ENCODE results near the gene WDR43.
A peak's percentile ranks its signal among the peaks of the same experiment; 100 is the strongest.

Gene WDR43

GRCh38 chr2:28894470-28895188 lies at the start of gene WDR43:
Gene WDR43, plus strand, starts transcription at chr2:28894667. Its CDS starts 32 bp downstream, at chr2:28894699.
- DNase-seq = peak; percentile 99

GRCh38 chr2:28855193-28855592 lies 39.3 kb upstream of the WDR43 start:
- DNase-seq = no peak

DNA sequence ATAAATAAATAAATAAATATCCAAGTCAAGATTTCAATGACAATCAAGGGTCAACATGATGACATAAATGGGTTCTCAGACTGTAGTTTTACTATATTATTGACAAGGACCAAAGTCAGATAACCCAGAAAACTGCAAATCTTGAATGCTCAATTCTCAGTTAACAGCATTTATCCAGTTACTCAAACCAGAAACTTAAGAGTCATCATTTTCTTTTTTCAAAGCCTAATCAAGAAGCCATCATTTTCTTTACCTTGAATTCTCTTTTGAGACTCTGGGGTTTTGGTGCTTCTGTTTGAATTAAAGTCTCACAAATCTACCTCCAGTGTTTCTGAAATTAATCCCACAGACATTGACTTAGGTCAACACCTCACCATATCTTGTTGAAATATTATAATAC lies 38.5 kb upstream of the WDR43 start:
- DNase-seq = no peak

- no peak for DNase-seq
These were observed 25.9 kb upstream of the WDR43 start for GRCh38 chr2:28868611-28869010.

- DNase-seq = no peak
These were observed 24.8 kb upstream of the WDR43 start for GRCh38 chr2:28869494-28870145.

DNA sequence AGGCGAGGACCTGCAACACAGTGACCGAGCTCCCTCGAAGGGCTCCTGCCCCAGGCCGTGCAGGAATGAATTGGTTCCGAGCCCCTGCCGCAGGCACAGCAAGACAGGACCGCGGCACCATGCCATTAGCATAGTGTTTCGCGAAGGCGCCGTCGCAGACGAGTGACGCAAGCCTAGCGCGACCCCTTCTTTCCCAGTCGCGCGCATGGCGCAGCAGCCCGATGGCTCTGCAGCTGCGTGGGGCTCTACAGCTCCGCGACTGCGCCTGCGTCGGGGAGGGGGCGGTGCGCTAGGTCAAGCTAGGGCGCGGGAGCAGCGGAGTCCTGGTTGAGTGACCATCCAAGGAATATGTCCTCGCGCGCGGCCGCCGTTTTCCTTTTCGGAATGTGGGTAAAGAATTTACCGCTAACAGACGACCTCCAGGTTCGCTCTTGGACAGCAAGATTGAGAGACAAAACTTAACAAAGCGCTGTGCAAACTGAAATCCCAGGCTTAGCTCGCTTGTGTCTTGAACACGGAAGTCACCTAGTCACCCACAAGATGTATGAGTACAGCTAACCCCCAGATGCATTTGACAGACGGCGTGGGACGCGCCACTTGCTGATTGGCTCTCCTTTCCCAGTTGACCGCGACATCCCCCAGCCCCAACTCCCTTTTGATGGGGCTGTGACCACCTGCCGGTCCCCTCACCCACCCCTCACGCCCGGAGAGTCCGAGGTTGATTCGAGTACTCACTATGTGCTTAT lies 24.1 kb upstream of the WDR43 start, which contains the start of gene TRMT61B:
TSS of gene TRMT61B (minus strand) at position 164 of the 746 bp plus-strand sequence. CDS start at position 132, 32 bp downstream.
- DNase-seq = peak; percentile 92

GRCh38 chr2:28871620-28872019 lies 22.8 kb upstream of the WDR43 start:
- no peak for DNase-seq

DNA sequence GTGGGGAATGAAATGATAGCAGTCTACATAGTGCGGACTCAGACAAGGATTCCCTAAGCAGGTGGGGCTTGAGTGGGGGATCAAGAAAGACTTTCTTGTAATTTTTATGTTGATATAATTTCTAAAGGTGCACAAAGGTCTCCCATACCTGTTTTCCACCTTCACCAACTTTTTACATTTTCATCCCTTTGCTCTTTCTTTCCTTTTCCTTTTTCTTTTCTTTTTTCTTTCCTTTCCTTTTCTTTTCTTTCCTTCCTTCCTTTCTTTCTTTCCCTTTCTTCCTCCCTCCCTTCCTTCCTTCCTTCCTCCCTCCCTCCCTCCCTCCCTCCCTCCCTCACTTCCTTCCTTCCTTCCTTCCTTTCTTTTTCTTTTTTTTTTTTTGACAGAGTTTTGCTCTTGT lies 14.3 kb upstream of the WDR43 start:
- DNase-seq = no peak

DNA sequence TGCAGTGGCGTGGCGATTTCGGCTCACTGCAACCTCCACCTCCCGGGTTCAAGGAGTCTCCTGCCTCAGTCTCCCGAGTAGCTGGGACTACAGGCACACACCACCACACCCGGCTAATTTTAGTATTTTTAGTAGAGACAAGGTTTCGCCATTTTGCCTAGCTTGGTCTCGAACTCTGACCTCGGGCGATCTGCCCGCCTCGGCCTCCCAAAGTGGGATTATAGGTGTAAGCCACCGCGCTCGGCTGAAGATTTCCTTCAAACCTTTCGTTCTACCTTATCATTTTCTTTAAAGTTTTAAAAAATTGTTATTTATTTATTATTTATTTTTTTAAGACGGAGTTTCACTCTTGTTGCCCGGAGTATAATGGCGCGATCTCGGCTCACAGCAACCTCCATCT lies 979 bp upstream of the WDR43 start:
- no peak for DNase-seq

GRCh38 chr2:28895189-28895893 lies 874 bp downstream of the WDR43 start:
- DNase-seq = peak; percentile 18

- DNase-seq = peak; percentile 54
These were observed 2.4 kb downstream of the WDR43 start for GRCh38 chr2:28896906-28897305.

DNA sequence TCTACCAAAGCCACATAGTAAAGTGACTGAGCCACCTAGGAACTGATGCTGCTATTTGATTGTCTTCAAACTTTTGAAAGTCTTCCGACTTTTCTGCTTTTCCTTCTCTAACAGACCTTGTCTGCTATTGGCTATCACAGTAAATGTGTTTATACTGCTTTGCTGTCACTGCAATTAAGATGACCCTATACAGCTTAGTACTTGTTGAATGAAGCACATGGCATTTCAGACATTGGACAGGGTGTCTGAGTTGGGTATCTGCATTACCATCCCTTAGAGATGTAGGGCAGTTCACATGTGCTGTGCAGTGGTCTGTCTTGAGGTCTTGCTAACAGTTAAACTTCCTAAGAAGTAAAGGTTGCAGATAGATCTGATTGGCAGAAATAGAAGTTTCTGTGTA lies 3.6 kb downstream of the WDR43 start:
- DNase-seq = no peak

DNA sequence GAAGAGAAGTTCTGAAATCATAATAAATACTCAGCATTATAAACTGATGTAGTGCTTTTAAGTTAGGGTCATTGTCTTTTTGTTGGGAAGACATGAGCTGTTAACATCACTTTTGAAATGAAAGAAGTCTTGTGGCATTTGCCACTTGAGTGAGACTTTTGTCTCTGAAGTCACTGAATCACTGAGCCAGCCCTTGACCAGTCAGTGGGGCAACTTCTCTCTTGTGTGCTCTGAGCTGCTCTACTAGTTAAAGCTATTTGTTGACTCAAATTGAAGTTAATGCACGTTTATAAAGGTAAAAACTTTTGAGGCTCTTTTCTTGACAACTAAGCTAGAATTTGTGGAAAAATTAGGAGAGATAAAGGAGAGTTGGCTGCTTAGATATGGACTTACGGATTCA lies 6.7 kb downstream of the WDR43 start:
- DNase-seq = no peak

- no peak for DNase-seq
These were observed 7.4 kb downstream of the WDR43 start for GRCh38 chr2:28901841-28902240.

GRCh38 chr2:28902584-28902983 lies 8.1 kb downstream of the WDR43 start:
- DNase-seq = no peak

DNA sequence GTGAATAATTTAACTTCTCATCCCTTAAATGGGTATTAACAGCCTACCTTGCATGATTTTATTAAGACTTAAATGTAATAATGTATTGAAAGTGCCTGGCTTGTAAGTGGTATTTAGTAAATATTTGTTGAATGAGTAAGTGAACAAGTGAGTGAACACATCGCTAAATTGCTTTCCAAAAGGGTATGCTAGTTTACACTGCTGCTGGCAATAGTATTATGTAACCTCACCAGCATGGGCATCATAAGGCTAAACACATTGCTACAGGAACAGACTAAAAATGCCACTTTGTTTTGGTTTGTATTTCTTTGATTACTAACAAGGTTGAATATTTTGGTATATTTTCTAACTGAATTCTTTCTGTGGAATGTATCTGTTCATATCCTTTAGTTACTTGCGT lies 9.8 kb downstream of the WDR43 start:
- DNase-seq = peak; percentile 14

DNA sequence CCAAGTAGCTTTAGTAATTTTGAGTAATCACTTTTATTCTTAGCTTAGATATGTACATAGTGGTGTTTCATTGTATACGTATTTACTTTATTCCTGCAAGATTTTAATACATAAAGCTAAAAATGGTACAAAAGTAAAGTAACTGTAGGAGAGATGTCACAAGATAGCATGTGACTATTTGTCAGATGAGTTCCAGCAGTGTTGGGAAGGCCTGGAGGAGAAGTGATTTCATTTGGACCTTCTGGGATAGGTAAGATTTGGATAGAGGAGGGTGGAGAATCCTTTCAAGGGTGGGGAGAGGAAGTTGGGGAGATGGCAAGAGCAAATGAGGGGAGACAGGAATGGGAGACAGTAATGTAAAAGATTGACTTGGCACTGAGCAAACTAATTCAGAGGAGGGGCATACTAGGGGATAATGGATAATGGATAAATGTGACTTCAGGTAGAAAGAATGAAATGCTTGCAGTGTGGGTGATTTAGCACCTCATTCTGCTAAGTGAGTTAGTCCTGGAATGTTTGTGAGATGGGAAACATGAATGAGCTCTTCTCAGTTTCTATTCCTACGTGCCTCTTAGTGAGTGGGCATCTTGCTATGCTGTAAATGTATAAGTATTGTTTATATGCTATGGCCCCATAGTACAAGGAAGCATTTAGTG lies 10.5 kb downstream of the WDR43 start:
- no peak for DNase-seq

DNA sequence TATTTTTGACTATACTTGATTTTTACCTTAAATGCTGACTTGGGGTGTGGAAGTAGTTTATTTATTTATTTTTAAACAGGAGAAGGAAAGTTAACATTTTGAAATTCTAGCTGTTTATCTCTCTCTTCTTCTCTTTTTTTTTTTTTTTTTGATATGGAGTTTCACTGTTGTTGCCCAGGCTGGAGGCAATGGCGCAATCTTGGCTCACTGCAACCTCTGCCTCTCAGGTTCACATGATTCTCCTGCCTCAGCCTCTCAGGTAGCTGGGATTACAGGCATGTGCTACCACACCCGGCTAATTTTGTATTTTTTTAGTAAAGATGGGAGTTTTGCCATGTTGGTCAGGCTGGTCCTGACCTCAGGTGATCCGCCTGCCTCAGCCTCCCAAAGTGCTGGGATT lies 11.1 kb downstream of the WDR43 start:
- no peak for DNase-seq

- no peak for DNase-seq
These were observed 11.9 kb downstream of the WDR43 start for GRCh38 chr2:28906376-28906775.

DNA sequence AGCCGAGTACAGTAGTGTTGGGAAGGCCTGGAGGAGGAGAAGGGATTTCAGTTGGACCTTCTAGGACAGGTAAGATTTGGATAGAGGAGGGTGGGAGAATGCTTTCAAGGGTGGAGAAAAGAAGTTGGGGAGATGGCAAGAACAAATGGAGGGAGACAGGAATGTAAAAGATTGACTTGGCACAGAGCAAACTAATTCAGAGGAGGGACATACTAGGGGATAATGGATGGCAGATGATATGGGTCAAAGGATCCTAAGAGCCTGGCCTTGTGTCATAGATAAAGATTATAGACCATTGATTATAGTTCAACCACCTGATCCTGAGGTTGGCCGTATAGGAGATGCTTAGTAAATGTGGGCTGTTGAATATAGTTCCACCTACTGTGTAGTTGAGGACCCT lies 12.4 kb downstream of the WDR43 start:
- DNase-seq = no peak

DNA sequence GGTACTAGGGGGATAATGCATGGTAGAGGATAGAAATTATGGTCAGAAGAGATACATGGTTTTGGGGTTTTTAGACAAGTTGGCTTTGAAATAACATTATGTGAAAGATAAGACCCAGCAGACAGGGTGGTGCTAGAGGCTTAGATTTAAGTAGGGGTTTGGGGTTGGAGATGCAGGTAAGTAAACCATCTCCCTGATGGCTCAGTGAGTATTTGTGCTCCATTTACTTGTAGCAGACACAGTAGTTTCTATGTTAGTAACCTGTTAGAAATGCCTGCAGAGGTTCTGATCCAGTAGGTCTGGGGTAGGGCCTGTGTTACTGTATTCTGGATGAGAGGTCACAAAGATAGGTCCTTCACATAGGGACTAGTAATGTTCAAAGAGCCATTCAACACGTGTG lies 13.7 kb downstream of the WDR43 start:
- no peak for DNase-seq

- no peak for DNase-seq
These were observed 15.3 kb downstream of the WDR43 start for GRCh38 chr2:28909655-28910353.

Measured in fibroblast of skin of right quadriceps (primary cell).